Cardiac muscle cell (in vitro differentiated cells and primary cell): Measurements from ENCODE around the gene PRKAR1B. TPM values are rescaled to one million over a fixed set of nuclear protein-coding genes. Genes with fewer than 3 reads are reported as not detected.

Source experiments
- DNase-seq, 2 donors: peaks; one replicate each; pipeline versions ENCODE4 v3.0.0 to v3.0.0-alpha.2; 2010 to 2017; ENCODE audit warnings: low read depth in 1 of 2, low spot score in 1 of 2
- H3K27ac ChIP-seq: fragments of 200-600 bp; sonication (generic); 2 replicates; pipeline ENCODE4 v1.5.1; 2016
- H3K27me3 ChIP-seq: fragments of 200-600 bp; sonication (generic); 2 replicates; pipeline ENCODE4 v1.6.0; 2016; ENCODE audit warnings: control low read depth
- H3K36me3 ChIP-seq: fragments of 200-600 bp; sonication (generic); 2 replicates; pipeline ENCODE4 v1.5.1; 2016; ENCODE audit warnings: control low read depth
- H3K4me1 ChIP-seq: fragments of 200-600 bp; sonication (generic); 2 replicates; pipeline ENCODE4 v1.8.1; 2017; ENCODE audit warnings: low read depth, mild to moderate bottlenecking, mixed run types
- H3K4me3 ChIP-seq: fragments of 200-600 bp; sonication (generic); 2 replicates; pipeline ENCODE4 v1.5.1; 2016; ENCODE audit warnings: mild to moderate bottlenecking
- H3K9me3 ChIP-seq: fragments of 200-600 bp; sonication (generic); 2 replicates; pipeline ENCODE4 v1.5.1; 2017; ENCODE audit warnings: low read depth, mild to moderate bottlenecking, control low read depth
- CTCF ChIP-seq: IDR thresholded peaks from 2 replicates; pipeline ENCODE4 v1.5.1; 2012; ENCODE audit warnings: low read depth, mild to moderate bottlenecking, low read length
- polyA plus RNA-seq: library from polyadenylated mRNA; unstranded; fragments of >200 nt; fragmentation: Nextera tagmentation; extraction: Ambion mirVana; gene quantifications from 2 replicates; pipeline ENCODE4 v1.2.1, GENCODE V29; 2016
- total RNA-seq: library from RNA; depleted of rRNA; stranded (reverse); fragments of >200 nt; gene quantifications from 2 replicates; pipeline ENCODE4 v1.2.3, GENCODE V29; 2016

The PRKAR1B gene
- total and polyA plus RNA-seq, 2 experiments from 2014 or later: 32.8 to 40.2 TPM

DNA sequence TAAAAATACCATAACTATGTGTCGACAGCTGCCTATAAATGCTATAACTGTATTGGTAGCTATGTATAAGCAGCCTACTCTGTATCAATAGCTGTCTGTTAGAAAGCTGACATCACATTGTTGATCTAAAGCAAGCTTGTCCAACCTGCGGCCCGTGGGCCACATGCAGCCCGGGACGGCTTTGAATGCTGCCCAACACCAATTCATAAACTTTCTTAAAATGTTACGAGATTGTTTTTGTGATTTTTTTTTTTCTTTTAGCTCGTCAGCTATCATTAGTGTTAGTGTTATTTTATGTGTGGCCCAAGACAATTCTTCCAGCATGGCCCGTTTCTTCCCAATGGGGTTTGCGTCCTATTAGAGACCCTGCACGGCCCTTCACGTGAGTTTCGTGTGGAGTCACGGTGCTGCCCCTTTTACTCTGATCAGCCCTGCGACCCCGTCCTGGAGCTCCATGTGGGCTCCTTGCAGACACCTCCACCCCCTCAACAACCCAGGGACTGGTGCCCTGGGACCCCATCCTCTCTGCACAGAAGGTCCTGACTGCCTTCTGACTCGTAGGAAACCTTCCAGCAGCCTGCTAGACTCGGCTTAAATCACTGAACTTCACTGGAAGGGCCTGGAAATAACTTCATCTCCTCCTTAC, 4.5 kb upstream of the PRKAR1B start:
- no peaks in the 10 kb centered on the region for H3K27me3 ChIP-seq
- H3K4me1 ChIP-seq: peaks cover 26% of the 10 kb centered on the region
- H3K27ac ChIP-seq: peak overlapping the region; percentile 88
- H3K36me3 ChIP-seq: no peaks in the 10 kb centered on the region
- no peak for TF ChIP-seq CTCF
- no peak overlapping the region for H3K4me3 ChIP-seq
- no peak for DNase-seq
- no peaks in the 10 kb centered on the region for H3K9me3 ChIP-seq

DNA sequence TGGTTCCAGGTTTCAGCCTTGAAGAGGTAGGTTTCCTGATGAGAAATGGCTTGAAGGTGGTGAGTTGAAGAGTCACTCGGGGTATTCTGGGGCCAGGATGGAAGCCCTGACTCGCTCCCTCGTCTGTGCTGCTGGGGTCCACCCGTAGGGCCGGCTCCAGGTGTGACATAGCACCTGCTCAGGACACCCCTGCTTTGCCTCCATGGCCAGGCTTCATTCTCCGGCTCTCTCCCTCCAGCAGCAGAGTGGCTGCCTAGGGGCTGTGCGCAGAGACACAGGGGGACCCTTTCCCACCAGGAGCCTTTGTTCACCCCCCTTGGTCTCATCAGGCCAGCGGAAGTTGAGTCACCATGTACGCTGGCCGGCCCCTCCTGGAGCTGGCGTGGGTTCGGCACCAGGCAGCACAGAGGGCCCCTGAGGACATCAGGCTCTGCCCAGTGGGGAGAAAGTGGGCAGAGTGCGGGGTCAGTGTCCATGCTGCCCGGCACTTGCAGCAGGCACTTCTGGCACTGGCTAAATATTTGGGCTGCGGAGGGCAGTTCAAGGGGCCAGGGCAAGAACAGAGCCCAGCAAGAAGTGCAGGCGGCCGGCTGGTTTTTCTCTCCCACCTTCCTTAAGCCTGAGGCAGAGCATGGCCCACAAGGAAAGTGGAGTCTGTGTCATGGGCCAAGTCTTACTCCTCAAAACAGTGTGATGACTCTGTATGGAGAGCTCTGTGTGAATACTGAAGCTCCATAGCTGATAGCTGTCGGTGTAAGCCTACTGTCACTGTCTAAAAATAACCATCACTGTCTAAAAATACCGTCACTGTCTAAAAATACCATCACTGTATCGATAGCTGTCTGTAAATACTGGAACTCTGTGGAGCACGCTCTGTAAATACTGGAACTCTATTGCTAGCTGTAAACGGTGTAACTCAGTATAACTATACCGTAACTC, 3.7 kb upstream of the PRKAR1B start:
- H3K4me1 ChIP-seq: peaks cover 26% of the 10 kb centered on the region
- H3K36me3 ChIP-seq: no peaks in the 10 kb centered on the region
- no peak for TF ChIP-seq CTCF
- H3K27me3 ChIP-seq: no peaks in the 10 kb centered on the region
- no peak for DNase-seq
- H3K4me3 ChIP-seq: no peak overlapping the region
- no peaks in the 10 kb centered on the region for H3K9me3 ChIP-seq
- H3K27ac ChIP-seq: peak overlapping the region; percentile 88

- Histone ChIP-seq H3K27ac (peak overlapping the region; percentile 88), H3K27me3 (no peaks in the 10 kb centered on the region), H3K4me3 (no peak overlapping the region), H3K4me1 (peaks cover 26% of the 10 kb centered on the region), H3K9me3 (no peaks in the 10 kb centered on the region), H3K36me3 (no peaks in the 10 kb centered on the region)
- TF ChIP-seq CTCF: no peak
- no peak for DNase-seq
Measured at GRCh38 chr7:729140-730000, 2.3 kb upstream of the PRKAR1B start.

DNA sequence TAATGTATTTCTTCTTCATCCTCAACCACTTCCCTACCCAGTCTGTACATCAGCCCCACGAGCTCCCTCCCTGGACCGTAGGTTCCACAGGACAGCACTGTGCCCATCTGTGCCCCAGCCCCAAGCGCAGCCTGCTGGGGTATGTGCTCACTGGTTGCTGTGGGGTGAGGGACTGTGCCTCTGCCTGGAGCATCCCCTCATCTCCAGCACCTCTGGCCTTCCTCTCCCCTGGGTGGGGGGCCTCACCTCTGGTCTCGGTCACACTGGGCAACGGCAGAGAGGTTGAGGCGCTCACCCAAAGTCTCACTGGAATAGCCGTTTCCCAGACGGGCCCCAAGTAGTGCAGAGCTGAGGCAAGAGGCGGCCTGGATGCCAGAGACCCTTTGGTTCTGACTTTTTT, 1.5 kb upstream of the PRKAR1B start:
- H3K27ac ChIP-seq: no peak overlapping the region
- no peaks in the 10 kb centered on the region for H3K27me3 ChIP-seq
- no peaks in the 10 kb centered on the region for H3K9me3 ChIP-seq
- no peak for TF ChIP-seq CTCF
- no peak for DNase-seq
- H3K36me3 ChIP-seq: no peaks in the 10 kb centered on the region
- H3K4me3 ChIP-seq: no peak overlapping the region
- peaks cover 26% of the 10 kb centered on the region for H3K4me1 ChIP-seq

- Histone ChIP-seq H3K27ac (no peak overlapping the region), H3K4me1 (peaks cover 26% of the 10 kb centered on the region), H3K4me3 (peak overlapping the region; percentile 71), H3K27me3 (no peaks in the 10 kb centered on the region), H3K36me3 (no peaks in the 10 kb centered on the region), H3K9me3 (no peaks in the 10 kb centered on the region)
- TF ChIP-seq CTCF: no peak
- DNase-seq: peak in 1 of 2 donors; percentile 32
Measured at GRCh38 chr7:727806-728460, 852 bp upstream of the PRKAR1B start.
